NCI-H1436 (cell line): ENCODE results near the gene ABHD17C.

Source experiments
- DNase-seq: peaks from one replicate; lab custom pipeline; 2025; lab: John Stamatoyannopoulos, UW

ABHD17C gene

GRCh38 chr15:80689716-80690115 lies 5.4 kb upstream of the ABHD17C start:
- no peak for DNase-seq

DNA sequence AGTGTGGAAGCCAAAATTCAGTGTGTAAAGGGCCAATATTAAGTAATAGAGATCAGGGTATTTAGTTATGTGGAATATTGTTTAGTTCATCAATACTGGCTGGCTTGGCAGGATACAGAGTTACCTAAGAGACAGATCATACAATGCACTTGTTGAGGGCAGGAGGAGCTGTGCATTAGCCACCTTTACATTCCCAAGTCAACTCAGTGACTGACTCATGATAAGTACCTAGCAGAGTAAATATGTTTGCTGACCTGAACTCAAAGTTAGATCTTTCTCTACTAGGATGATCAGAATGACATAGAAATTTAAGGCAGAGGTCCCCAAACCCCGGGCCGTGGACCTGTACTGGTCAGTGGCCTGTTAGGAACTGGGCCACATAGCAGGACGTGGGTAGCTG lies 3.5 kb upstream of the ABHD17C start:
- no peak for DNase-seq

DNA sequence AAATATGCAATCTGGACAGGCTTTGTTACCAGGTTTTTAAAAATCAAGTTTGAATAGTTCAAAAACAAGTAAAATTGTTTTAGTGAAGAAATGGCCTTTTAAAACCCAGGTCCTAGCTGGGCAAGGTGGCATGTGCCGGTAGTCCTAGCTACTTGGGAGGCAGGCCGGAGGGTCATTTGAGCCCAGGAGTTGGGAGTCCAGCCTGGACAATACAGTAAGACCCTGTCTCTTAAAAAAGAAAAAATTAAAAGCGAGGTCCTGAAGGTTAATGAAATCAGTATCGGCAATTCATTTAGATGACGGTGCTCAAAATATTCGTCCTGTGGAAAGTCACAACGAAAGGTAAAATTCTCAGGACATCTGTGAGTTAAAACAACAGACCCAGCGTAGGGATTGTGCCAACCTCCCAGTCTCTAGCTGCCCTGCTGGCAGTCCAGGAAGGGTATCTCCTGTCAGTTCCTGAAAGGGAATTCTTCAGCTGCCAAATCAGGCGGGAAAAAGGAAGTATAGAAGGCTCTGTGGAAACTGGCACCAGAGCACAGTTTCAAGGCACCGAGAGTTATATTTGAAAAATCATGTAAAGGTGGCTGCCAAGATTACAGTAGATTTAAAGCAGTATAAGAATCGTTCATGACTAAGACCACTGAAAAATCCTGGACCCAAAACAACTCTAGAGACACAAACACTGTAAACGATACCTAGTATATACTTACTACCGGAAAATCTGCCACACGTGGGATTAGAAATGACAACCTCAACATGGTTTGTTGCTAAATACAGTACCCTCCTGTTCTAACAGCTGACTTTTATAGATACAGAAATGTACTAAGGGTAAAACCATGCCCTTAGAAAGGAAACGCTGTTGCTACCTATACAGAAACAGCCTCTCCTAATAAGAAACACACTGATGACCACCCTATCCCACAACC lies 1.2 kb upstream of the ABHD17C start:
- DNase-seq: no peak

- no peak for DNase-seq
Measured at GRCh38 chr15:80694611-80695098, 455 bp upstream of the ABHD17C start.

DNA sequence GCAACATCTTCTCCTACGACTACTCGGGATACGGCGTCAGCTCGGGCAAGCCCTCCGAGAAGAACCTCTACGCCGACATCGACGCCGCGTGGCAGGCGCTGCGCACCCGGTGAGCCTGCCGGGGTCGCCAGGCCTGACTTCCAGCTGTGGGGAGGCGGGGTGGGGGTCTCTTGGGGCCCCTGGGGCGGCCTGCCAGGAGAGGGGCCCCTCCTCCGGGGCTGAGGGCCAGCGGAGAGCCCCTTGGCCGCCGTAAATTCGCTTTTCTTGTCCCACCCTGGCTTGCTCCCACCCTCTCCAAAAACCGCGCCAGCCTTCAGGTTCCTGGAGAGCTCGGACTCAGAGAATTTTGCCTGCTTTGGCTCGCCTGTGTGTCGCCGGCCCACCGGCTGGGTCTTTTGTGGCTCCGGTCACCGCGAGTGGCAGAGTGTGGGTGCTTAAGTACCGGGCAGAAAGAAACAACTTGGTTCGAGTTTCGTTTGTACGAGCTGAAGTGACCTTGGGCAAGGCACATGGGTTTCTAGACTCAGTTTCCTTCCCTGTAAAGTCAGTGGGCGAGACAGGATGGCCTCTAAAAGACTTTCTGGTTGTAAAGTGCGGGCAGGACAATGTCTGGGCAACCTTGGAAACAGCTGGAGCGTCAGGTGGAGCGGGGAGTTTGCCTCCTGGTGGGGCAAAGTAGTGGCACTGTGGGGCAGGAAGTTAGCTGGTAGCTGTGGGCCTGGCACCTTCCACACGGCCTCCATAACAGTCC lies 976 bp downstream of the ABHD17C start:
- no peak for DNase-seq

GRCh38 chr15:80697075-80697685 lies 2.1 kb downstream of the ABHD17C start:
- no peak for DNase-seq

DNA sequence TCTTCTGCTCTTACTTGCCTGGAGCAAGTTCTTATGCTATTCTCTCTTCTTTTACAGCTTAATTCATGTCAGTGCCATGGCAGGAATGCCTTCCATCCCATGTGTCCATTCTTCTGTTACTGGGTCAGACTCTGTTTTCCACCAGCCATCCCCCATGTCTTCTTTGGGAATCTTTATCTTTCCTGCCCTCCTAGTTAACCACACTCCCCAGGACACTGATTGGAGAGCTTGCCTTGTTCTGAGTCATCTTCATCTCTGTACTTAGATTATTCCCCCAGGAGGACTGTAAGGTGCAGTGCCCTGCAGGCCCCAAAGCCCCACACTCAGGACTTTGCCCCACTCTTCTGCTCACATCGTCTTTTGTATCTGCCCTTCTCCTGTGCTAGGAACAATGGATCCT lies 3.6 kb downstream of the ABHD17C start:
- DNase-seq: no peak

DNA sequence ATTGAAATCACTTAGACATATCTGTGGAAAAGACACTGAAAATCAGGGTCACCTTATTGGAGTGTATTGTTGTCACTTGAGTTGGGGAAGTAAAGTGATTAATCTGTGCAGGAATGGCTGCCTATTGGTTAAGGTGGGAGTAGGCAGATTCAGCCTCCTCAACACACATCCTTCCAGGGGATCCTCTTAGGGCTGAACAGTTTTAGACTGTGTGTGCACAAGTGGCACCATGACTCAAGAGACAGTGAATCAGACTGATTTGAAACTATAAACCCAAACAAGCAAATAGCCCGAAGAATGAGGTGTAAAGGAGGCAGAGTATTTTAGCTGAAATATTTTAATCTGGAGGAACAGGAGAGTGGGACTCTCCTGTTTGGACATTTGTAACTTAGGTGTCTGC lies 4.9 kb downstream of the ABHD17C start:
- DNase-seq: no peak

GRCh38 chr15:80701676-80702311 lies 6.7 kb downstream of the ABHD17C start:
- DNase-seq: no peak

DNA sequence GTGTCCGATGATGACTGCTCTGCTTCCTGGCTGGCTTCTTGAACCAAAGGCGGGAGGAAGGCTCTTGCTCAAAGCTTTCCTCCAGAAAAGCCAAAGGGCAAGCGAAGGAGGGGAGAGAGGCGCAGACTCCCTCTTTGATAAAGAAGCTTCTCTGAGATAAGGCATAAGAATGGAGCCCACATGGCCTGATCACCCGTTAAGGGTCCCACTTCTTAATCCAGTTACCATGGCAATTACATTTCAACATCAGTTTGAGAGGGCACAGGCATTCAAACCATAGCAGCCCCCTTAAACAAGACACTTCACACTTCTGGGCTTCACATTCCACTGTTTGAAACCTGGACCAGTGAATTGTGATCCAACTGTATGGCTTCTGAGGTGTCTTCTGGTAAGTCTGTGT lies 8.0 kb downstream of the ABHD17C start:
- no peak for DNase-seq

GRCh38 chr15:80703965-80704364 lies 8.9 kb downstream of the ABHD17C start:
- no peak for DNase-seq

DNA sequence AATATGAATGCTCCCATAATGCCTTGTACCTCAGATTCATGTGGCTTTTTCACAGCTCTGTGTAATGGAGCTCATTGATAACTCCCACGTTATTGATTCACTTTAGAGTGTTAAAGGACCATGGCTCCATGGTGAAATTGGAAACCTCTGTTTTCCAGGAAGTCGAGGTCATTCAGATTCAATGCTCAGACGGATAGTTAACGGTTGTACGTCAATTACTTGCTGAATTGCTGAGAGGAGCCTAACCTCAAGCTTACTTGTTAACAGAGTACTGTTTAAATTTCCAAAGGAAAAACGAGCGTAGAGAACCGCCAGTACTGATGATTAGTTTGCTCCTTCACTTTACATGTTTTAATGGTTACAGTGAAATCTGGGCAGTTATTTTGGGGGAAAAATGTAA lies 11.1 kb downstream of the ABHD17C start:
- no peak for DNase-seq

DNA sequence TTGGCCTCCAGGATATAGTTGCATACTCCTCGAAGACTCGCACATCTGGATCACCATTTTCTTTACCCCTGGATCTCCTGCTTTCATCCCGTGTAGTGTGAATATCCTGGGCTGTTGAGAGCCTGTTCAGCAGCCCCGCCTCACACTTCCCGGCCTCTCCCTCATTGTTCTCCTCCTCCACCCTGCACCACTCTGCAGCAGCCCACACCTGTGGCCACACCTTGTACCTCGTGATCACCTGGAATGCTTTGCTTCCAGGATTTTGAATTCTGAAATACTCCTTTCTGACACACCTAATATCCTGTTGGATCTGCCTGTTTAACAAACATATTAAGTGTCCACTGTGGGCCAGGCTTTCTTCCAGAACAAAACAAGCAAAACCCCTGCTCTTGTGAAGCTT lies 14.4 kb downstream of the ABHD17C start:
- DNase-seq: no peak

DNA sequence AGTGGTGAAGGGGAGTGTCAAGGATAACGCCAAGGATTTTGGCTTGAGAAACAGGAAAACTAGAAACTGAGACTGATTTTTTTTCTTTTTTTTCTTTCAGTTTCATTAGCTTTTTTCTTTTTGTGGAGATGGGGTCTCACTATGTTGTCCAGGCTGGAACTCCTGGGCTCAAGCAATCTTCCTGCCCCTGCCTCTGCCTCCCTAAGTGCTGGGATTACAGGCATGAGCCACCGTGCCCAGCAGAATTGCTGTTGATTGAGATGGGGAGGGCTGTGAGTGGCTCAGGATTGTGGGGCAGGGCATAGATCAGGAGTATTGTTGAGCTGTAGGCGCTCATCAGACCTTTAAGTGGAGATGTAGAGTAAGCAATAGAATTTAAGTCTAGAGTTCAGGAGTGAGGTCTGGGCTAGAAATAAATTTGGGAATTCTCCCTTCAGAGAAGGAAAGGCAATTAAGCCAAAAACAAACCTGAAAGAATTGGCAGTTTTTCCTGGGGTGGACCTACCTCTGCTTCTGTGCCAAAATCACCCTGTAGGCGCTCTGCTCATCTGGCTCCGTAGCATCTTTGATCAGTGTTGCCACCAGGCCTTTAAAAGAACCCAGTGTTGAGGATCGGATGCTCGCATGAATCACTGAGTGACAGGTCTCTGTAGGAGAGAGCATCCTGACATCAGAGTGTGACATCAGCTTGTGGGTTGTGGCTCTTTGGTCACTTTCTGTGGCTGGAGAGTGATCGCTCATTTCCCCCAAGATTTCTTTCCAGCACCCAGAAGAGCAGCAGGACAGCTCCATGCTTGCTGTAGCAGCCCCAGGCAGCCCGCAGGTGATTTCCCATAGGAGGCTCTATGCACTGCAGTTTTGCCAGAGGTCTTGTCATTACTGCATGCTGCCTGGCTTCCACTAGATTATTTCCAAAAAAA lies 15.8 kb downstream of the ABHD17C start:
- DNase-seq: no peak

DNA sequence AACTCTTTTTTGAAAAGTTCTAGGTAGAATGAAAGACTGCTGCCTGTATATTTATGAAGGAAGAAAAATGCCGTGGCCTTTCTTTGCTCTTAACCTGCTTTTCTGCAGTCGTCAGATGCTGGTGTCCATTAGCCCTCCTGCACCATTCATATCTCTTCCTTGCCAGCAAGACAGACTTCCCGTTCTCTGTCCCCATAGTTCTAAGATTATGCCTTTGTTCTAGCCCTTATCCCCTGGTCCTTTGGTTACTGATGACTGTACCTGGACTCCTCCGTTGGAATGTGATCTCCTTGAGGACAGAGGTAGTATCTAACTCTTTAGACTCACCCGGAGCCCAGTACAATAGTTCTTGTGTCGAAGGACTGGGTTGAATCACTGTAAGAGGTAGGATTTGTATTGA lies 16.8 kb downstream of the ABHD17C start:
- DNase-seq: no peak

DNA sequence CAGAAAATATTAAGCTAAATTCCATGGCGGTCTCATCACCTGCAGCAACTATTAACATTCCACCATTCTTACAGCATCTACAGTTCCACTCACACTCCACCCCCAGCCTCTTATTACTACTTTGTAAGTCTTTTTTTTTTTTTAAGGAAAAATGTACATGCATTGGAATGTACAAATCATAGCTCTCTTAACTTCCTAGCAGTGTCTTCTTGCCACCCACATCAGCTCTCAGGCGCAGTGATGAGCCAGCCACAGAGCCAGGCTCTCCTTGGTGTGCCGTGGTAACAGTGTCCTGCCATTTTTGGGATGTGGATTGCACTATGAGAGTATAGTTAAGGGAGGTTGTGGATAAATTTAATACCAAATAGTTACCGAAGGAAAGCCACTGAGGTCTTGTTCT lies 17.8 kb downstream of the ABHD17C start:
- no peak for DNase-seq

DNA sequence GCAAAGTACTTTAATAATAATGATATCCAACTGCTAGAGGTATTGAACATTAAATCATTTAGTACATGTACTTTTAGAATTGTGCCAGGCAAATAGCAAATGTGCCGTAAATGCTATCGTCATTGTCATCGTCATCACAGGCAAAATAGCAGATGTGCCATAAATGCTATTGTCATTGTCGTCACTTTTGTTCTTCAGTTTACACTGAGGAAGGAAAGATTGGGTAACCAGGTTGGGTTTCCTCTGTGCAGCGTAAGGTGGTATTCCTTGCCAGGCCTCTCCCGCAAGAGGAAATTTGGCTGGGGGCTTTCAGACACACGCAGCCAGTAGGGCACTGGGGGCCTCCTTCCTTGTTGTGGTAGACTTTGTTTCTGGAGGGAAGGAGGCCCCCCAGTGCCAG lies 26.4 kb downstream of the ABHD17C start:
- no peak for DNase-seq

DNA sequence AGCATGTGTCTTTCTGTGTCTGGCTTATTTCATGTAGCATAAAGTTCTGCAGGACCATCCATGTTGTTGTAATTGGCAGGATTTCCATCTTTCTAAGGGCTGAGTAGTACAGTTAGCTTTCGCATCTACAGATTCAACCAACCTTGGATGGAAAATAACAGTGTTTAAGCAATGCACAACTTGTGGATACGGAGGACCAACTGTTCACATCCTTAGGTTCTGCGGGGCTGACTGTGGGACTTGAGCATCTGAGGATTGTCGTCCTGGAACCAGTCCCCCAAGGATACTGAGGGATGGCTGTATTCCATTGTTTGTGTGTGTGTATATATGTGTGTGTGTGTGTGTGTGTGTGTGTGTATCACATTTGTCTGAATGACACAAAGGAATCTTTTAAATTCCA lies 27.7 kb downstream of the ABHD17C start:
- no peak for DNase-seq

DNA sequence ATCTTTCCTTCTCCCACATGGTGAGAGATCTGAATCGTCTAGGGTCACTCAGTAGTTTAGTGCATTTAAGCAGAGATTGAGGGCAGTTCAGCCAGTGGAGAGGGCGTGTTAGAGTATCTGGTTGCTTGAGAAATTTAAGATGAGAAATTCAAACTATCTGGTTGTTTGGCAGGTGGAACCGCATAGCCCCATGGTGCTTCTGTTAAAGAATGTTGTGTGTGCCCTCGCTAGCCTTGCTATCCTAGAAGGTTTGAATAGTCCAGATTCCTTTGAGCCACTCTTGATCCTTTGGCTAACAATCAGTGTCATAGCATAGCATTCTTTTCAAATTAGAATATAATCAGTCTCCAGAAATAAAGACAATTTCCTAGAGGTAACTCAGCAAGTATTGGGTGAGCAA lies 32.1 kb downstream of the ABHD17C start:
- DNase-seq: no peak

DNA sequence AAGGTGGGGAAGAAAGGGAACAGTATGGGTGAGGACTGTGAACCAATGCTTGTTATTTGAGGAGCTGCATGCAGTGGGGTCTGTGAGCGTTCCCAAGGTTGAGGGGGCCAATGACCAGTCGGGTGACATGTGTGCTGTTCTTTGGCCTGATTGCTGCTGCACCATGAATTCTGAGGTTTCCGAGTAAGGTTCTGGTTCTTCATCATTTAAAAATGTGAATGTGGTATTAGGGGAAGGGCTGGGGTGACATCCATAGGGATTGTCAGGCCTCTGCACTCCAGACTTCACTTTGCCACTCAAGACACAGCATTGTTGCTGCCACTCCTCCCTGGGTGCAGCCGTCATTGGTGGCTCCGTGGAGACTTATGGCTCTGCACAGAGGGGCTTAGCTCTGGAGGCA lies 32.5 kb downstream of the ABHD17C start:
- no peak for DNase-seq

GRCh38 chr15:80730387-80730786 lies 35.3 kb downstream of the ABHD17C start:
- DNase-seq: no peak
